HG02610 (cell line): ENCODE measurements around the gene ZNF214.

Experiments used
- ATAC-seq: cut with Tn5 transposase; IDR thresholded peaks from one replicate; pipeline ENCODE4 v1.9.1; 2021; ENCODE audit warnings: mild to moderate bottlenecking, moderate library complexity; ENCODE audit not compliant: unreplicated experiment

The ZNF214 gene

DNA sequence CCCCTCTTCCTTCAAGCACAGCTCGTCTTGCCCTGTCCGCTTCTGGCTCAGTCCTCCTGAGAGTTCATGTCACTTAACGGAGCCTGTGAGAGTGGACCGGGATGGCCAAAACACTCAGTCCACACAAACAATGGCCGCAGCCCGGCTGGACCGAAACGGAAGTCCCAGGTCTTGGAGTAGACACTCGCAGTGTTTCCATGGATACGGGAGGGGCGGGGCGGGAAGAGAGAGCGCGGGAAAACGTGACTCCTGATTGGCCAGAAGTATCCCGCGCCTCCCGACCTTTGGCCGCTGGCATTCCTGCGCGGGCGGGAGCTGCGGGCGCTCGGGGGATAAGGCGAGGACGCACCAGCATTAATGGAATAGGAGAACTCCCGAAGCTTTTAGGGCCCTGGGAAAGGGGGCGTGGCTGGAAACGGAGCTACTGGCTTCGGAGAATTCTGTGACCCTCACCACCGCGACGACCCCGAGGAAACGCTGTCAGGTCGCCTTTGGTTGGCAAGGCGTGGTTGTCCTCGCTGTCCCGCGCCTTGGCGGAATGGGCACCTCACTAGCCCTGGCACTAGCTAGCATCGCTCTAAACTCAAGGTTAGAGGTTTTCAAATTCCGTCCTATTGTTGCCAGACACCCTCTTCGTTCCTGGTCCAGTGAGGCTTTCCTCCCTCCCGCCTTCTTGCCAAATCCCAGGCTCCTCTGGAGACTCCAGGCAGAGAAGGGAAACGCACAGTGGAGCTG, at the start of gene ZNF214, which contains the start of gene NLRP14:
ZNF214 (minus strand) TSS at position 164 of the 735 bp plus-strand sequence. CDS start 17,511 bp downstream, outside the sequence.
NLRP14 (plus strand) TSS at position 297 of the 735 bp plus-strand sequence. CDS start 18,108 bp downstream, outside the sequence.
- ATAC-seq: peak; percentile 82

DNA sequence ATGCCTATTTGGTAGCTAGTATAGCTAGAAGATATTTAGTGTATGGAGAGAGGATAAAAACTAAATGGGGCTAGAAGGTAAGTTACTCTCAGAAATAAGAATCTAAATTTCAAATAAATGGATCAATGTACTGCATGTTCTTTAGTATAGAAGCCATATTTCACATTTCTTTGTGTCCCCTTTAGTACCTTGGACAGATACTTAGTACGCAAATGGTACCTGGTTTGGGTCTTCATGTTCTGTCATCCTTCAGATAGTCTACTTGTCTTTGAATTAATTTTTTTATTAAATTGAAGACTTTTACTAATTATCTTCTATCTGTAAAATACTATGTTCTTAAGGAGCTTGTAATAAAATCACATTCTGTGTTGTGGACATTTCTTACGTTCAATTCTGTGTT, 42.4 kb upstream of the ZNF214 start:
- ATAC-seq: no peak

DNA sequence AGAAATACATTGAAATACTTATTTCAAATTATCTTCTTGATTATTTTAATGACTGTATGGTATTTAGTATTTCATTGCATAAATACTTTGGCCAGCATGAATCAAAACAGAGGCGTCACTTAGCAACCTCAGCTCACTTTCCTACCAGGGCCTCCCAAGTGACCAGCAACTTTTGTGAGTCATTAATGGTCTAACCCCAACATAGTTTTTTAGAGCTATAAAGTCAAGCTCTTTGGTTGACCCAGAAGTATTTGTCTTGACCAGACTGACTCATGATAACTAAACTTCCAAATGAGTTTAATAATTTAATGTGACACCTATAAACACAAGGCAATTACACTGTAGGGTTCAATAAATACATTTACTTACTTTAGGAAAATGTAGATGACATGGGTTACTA, 40.7 kb upstream of the ZNF214 start:
- no peak for ATAC-seq

DNA sequence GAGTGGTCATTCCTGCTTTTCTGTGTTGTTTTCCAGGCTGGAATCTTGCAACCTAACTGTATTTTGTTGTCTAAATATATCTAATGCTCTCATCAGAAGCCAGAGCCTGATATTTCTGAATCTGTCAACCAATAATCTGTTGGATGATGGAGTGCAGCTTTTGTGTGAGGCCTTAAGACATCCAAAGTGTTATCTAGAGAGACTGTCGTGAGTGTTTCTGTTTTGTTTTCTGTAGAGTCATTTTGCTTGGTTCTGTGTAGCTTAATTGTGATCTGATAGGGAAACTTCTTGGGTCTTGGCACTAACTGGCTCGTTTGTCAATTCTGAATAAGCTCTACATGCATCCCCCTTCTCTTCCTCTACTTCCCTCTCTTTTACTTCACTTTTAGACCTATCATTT, 37.5 kb upstream of the ZNF214 start:
- ATAC-seq: no peak

DNA sequence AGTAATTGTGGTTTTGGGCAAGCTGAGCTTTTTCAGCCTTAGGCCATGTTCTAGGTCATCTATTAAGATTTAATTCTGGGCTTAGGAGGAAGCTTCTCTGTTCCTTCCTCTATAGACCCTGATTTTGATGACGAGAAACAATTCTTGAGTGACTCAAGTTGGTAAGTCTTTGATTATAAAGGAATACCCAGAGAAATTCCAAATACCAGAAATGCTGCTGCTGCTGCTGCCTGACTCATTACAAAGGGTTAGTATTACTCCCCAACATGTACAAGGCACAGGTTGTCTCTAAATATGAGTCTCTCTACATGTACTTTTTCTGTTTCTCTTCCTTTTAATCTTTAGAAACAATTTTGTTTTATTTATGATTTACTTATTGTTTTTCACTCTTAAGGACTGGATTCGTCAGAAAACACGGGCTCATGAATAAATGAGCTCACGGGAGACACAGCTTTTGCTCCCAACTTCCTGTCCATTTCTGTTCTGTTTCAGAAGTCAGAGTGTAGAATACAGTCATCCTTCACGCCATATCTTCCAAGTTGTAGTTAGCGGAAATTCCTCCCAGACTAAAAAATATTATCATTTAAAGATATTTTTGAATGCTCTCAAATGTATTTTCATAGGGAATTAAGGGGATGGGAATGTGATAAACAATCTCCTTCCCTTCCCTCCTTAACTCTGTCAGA, 36.8 kb upstream of the ZNF214 start:
- ATAC-seq: peak; percentile 88

DNA sequence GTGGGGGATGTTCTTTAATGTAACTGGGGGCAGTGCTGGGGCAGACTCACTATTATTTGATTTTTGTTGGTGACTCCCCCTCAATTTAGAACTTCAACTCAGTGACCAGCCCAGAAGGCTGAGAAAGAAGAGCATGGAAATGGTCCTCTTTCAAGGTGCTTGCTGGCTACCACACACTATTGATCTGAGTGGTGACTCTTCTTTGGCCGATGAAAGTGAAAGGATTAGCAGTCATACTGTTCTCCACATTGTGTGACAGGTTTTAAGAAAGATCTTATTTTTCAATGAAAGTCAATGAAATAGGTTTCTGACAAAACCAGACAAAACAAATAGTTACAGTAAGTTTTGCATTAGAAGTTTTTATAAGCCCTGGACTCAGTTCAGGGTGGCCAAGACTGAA, 30.0 kb upstream of the ZNF214 start:
- ATAC-seq: peak; percentile 89

DNA sequence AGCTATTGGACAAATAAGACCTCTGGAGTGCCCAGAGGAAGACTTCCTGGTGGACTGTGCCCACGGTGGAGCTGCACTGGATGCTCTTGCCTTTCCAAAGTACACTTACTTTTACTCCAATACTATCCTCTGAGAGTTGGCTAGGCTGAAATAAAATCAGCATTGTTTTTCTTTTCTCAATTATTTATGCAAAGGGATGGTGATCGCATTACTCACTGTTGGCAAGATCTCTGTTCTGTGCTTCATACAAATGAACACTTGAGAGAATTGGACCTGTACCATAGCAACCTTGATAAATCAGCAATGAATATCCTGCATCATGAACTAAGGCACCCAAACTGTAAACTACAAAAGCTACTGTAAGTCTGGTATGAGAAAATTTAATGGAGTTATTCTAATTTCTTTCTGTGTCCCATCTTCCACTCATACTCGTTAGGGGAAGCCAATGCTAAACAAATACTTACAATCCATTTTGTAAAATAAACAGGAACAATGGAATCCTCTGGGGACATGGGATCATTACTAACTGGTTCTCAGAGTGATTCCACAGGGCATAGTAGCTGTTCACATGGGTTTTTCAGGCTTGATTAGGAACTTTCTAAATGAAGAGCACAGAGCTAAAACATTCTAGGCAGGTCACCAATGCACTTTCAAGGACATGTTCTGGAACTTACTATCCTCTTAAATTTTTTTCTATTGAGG, 26.5 kb upstream of the ZNF214 start:
- no peak for ATAC-seq

DNA sequence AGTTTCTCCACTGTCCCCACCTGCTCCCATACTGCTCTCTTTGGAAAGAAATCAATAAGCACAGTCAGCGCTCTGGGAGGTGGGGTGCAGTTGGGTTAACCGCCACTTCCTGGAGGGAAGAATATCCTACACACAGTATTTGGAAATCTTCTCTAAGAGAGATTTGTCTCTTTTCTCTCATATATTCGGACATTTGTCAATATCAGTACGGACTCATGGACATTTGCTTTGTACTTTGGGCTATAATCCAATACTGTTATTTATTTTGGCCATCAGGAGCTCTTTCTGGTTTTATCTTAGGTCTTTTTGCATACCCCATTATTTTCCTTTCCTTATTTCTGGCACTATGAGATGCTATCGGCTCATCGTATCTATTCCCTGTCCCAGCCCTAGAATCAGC, 13.9 kb upstream of the ZNF214 start:
- ATAC-seq: no peak

DNA sequence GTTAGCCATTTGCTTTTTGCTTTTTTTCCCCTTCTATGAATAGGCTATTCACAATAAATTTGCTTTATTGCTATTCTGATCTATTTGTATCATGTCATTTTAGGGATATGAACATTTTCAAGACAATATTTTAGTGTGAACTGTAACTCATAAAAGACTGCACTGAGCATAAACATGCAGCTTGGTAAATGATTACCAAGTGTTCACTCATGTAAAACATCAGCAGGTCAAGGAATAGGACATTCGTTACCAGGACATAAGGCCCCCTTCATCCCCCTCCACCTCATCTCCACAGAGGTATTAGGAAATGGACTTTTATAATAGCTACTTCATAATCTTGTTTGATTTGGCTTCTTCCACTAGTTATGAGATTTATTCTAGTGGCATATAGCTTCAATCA, 12.5 kb upstream of the ZNF214 start:
- ATAC-seq: no peak

DNA sequence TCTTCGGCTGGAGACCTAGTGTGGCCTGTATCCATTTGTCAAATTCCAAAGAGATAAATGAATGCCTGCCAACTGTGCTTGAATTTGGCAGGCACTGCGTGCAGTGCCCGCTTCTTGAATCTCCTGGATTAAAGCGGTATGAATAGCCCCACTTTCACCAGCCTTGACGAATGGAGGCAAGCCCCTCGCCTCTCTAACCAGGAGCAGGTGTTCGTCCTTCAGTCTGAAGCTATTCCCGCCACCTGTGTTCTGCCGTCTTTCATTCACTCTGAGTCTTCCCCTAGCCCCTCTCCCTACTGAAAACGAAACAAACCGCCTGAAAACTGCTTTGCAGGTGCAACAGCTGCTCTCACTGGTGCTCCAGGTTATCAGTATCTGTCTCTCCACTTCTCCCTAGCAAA, 11.3 kb upstream of the ZNF214 start:
- no peak for ATAC-seq

DNA sequence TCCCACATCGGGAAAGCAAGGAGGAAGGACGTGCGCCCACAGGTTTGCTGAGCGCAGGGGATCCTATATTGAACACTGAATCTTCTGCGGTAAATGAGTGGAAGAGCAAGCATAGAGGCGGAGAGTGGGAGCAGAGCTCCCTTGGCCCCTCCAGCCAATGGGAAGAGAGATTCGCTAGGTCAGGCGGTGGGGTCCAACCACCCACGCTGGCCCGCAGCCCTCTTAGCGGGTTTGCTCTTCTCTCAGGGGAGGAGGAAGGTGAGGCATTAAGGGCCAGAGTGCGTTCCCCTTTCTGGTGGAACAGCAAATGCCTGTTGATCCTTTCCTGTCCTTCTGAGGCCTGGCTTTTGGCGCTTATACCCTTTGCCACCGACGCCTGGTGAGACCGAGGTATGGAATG, 10.7 kb upstream of the ZNF214 start:
- no peak for ATAC-seq

DNA sequence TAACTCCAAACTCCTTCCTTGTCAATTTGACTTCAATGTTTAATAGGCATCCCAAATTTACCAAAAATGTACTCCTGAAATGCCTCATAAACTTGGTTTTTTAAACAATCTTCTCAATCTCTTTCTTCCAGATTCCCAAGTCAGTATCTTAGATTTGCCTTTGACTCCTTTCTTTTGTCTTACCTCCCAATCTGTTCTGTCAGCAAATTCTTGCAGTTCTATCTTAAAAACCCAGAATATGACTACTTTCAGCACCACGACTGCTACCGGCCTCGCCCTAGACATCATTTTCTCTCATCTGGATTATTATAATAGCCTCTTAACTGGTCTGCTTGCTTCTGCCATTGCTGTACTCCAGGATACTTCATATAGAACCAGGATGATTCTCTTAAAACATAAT, 8.0 kb upstream of the ZNF214 start:
- ATAC-seq: no peak

DNA sequence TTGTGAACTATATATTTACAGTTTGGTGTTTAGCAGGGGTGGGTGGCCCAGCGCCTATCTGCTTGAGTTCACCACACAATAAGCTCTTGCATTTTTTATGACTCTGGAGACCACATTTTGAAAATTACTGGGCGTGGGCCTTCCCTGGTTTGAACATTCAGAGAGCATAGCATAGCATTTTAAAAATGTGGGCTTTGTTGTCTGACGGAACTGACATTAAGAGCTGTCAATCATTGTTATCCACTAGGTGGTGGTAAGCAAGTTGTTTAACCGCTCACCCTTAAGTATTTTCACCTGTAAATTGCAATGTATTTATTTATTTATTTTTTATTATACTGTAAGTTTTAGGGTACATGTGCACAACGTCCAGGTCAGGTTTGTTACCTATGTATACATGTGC, 1.2 kb upstream of the ZNF214 start:
- no peak for ATAC-seq

DNA sequence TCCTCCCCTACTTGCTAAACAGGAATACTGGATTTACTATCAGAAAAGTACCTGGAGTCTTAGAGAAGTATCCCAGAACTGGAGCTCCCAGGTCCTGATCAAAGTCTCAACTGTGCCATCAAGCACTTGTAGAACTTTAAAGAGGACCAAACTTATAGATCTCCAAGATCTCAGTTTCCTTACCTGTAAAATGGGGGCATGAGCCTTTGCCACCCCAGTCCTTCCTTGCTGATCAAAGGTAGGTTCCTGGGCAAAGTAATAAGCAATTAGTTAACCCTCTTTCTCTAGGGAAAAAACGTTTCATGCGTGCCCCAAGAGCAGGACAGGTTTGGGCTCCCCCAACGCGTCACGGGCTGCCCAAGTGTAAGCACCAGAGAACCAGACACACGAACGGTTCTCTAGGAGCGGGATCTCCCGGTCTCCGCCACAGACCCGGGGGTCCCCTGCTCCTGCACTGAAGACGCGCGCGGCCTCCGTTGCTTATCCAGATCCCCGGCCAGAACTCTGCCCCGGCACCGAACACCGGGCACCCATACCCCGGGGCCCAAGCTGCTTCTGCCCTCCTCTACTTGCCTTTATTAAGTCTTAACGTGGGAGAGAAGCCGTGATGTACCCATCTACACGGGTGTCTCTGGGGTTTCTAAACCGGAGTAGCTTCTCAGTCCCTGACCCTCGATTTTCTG, 505 bp downstream of the ZNF214 start:
- peak; percentile 31 for ATAC-seq

DNA sequence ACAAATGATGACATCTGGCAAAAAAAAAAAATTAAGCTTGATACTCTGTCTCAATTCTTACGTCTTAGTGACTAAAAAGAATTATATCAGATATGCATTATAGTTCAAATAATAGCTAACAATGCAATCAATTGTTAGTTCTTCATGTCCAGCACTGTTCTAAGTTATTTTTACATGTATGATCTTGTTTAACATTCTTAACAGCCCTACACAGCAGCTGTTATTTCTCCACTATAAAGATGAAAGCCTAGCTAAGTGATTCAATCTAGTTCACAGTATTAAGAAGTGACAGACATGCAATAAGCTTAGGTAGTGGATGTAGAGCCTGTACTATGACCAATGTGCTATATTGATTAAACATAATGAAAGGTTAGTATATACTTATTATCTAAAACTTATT, 4.1 kb downstream of the ZNF214 start:
- ATAC-seq: no peak

DNA sequence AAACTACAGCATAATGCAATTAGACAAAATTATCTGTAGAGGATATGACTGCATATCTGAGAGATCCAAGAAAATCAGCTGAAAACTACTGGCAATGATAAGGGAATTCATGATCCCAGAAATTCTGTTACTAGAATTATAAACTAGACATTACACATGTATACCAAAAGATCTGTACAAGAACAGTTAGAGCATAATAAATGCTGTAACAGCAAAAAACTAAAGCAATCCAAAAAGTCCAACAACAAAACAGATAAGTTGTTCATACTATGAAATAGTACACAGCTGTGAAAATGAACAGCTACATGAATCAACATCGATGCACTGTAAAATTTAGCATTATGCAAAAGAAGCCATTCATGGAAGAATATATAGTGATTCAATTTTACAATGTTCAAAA, 6.0 kb downstream of the ZNF214 start:
- ATAC-seq: no peak

DNA sequence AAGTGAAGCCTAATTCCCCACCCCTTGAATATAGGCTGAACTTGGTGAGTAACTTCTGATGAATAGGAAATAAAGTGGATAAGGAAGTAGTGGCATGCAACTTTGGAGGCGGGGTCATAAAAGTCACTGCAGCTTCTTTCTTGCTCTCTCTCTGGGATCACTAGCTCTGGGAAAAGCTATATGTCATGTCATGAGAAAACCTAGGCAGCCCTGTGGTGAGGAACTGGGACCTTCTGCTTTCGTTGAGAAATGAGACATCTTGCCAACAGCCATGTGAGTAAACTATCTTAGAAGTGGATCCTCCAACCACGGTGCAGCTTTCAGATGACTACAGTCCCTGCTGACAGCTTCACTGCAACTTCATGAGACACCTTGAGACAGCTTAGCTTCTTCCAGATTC, 15.7 kb downstream of the ZNF214 start:
- peak; percentile 91 for ATAC-seq

DNA sequence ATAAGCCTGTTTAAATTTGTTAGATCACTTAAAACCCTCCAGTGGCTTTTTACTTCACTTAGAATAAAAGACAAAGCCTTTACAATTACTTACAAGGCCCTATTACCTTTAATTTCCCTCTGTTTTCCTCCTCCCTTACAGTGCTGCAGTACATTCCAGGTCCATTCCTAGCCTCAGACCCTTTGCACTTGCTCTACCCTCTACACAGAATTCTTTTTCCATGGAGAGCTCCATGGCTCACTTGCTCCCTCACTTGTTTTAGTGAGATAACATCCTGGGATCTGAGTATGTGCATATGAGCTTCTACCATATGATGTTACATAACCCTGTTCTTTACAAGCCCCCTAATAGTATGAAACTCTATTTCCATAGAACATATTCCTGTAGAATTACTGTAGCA, 24.4 kb downstream of the ZNF214 start:
- no peak for ATAC-seq

DNA sequence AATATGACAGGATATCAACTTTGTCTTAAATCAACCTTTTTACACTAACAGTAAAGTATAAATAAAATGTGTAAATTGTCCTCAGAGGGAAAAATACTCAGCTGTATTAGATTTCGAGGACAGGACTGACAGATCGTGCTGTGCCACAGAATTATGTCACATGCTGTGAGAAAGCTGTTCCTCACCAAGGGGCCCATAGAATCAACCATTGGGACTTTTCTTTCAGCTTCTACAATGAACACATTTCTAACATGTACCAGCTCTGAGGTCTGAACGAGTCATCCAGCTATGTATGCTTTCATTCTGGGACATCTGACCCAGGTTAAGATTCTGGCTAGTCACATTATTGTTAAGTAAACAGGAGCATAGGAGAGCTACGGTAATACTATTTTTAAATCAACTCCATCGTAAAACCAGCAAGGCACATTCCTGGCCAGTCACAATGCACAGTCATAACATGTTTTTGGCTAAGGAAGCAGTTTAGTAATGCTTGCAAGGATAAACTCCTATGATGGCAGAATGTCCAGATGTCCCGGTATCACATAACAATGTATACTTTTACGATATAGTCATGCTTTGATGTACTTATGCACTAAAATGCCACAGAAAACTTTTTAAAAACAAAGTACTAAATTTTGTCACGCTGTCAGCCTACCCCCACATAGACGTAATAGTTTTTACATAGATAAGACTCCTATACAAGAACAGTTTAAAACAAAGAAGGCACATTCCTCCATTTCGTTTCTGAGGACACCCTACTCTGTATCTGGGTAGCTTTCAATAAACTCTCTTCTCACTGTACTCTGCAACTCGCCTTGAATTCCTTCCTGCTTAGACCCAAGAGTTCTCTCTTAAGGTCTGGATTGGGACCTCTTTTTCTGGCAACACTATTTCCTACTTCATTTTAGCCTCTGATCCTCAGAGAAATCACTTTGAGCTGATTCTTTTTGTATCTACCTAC, 27.4 kb downstream of the ZNF214 start:
- no peak for ATAC-seq

DNA sequence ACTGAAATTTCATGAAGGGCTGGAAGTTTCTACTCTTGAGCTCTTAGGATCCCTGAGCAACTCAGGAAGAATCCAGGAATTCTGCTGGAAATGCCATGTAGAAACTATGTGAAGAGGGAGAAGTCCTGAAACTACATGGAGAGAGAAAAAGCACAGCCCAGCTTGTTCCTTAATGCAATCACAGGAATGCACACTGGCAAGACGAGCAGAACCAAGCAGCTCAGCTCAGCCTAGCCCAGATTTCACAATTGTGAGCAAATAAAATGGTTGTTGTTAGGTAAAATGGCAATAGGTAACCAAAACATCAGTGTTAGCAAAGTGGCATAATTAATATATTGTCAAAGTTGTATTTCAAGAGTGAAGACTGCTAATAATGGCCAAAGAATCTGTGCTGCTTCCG, 28.1 kb downstream of the ZNF214 start:
- no peak for ATAC-seq
